ENCODE measurements around the gene TTBK1. TPM values are rescaled to one million over a fixed set of nuclear protein-coding genes. Genes with fewer than 3 reads are reported as not detected.

The TTBK1 gene
- total and polyA plus RNA-seq, 2 of the 4 experiments (the other 2 are of a cell fraction) = 0.02 TPM; not detected in 1

- dilution Hi-C loops (cut with HindIII; ENCODE audit: low sequenced_read_pairs, unreplicated experiment) = no loop called here
- H3K4me1 ChIP-seq (ENCODE audit: control insufficient read depth, insufficient read depth, low read length) = no peaks in the 10 kb centered on the region
These were observed 88.6 kb downstream of the TTBK1 start for GRCh38 chr6:43331891-43332290.

More at GRCh38 chr6:43331891-43332290, 88.6 kb downstream of the TTBK1 start:
- no peak overlapping the region for H3K56ac ChIP-seq (ENCODE audit: extremely low read depth, insufficient read depth, low read length)
- no peak overlapping the region for H3K4me3 ChIP-seq (ENCODE audit: insufficient read depth, low read depth, low read length)
- DNase-seq (no peak), ATAC-seq (ENCODE audit: low read depth) (no peak)
- H3K9me1 ChIP-seq (ENCODE audit: insufficient read depth, low read length) = no peaks in the 10 kb centered on the region
- TF ChIP-seq MAFK (IDR thresholded peaks at IDR 0.05; ENCODE audit: low read depth, low read length) = no peak
- TF ChIP-seq MAZ (IDR thresholded peaks at IDR 0.05; ENCODE audit: borderline replicate concordance, low read depth, low read length) = no peak
- no peak for TF ChIP-seq NFE2L2 (IDR thresholded peaks at IDR 0.05; ENCODE audit: low read depth, low read length)
- no peak for TF ChIP-seq CEBPB (IDR thresholded peaks at IDR 0.05; ENCODE audit: low read depth, low read length)
- TF ChIP-seq RFX5 (IDR thresholded peaks at IDR 0.05; ENCODE audit: low read depth, low read length) = no peak
- TF ChIP-seq CTCF (conservative IDR thresholded peaks at IDR 0.05; ENCODE audit: low read depth, low read length) = no peak
- H2AK9ac ChIP-seq (replicated peaks; ENCODE audit: low read depth, low read length, poor library complexity) = no peak overlapping the region
- WGBS, 2 experiments (ENCODE audit: extremely low coverage in 2 of 2, insufficient read length in 1 of 2) = 60 to 100% methylated on average over 1 of the region's 4 CpGs
- no peak overlapping the region for H2BK15ac ChIP-seq (ENCODE audit: low read depth, low read length)
- H3K27me3 ChIP-seq (ENCODE audit: control insufficient read depth, insufficient read depth, low read length) = no peaks in the 10 kb centered on the region
- no peak overlapping the region for H2BK120ac ChIP-seq (ENCODE audit: low read depth, low read length)
- no peak overlapping the region for H3K4ac ChIP-seq (ENCODE audit: low read depth, low read length)
- H3K9me3 ChIP-seq (ENCODE audit: control insufficient read depth, insufficient read depth, low read length) = no peaks in the 10 kb centered on the region
- no peak overlapping the region for H2AFZ ChIP-seq (replicated peaks; ENCODE audit: low read length, poor library complexity)
- H2BK5ac ChIP-seq (ENCODE audit: low read depth, low read length, poor library complexity, severe bottlenecking) = no peak overlapping the region
- H3K27ac ChIP-seq (ENCODE audit: insufficient read depth, low read length) = no peak overlapping the region
- H3K79me1 ChIP-seq (ENCODE audit: low read depth in 1 of 2, low read length in 2 of 2) = no peaks in the 10 kb centered on the region
- H3K36me3 ChIP-seq (ENCODE audit: control insufficient read depth, insufficient read depth, low read length) = peaks cover 2% of the 10 kb centered on the region
- no peak overlapping the region for H3K18ac ChIP-seq (ENCODE audit: low read depth, low read length)
- in situ Hi-C loops (cut with MboI; ENCODE audit: low sequenced_read_pairs) (loop anchor here (5.0 kb wide), 1 partner anchor 70 kb away; no protein-coding TSS in a partner anchor), intact Hi-C loops (cut with micrococcal nuclease) (loop anchor here (10.0 kb wide), 1 partner anchor 427 kb away; no protein-coding TSS in a partner anchor)
- H2BK20ac ChIP-seq (ENCODE audit: low read depth, low read length) = no peak overlapping the region
- H4K5ac ChIP-seq (ENCODE audit: low read depth, low read length) = no peak overlapping the region
- H3K9ac ChIP-seq (ENCODE audit: low read depth, low read length) = no peak overlapping the region
- H3K4me2 ChIP-seq (ENCODE audit: low read depth, low read length) = no peak overlapping the region
- H4K20me1 ChIP-seq (ENCODE audit: insufficient read depth, low read length) = no peaks in the 10 kb centered on the region
- no peak overlapping the region for H2AK5ac ChIP-seq (ENCODE audit: low read depth, low read length)
- no peak overlapping the region for H3K14ac ChIP-seq (replicated peaks; ENCODE audit: low read depth, low read length)
- BruUV-seq (replicated peaks) = no TSS peak
- CTCF ChIA-PET = no interaction called here
- H4K8ac ChIP-seq (ENCODE audit: low read depth in 2 of 2, low read length in 2 of 2) = no peak overlapping the region
- POLR2A ChIA-PET (ENCODE audit: unreplicated experiment) = no interaction called here
- H3K23ac ChIP-seq (ENCODE audit: low read depth, low read length) = no peak overlapping the region
- H4K91ac ChIP-seq (ENCODE audit: insufficient read depth, low read depth, low read length) = no peak overlapping the region
